CD1c-positive myeloid dendritic cell (primary cell): ENCODE results near the gene MYOM1.

Experiments
- DNase-seq: peaks from one replicate; pipeline ENCODE4 v3.0.0-alpha.2; 2016; ENCODE audit errors: extremely low spot score

The MYOM1 gene

GRCh38 chr18:3151399-3152264 lies 68.1 kb downstream of the MYOM1 start:
- DNase-seq: peak; percentile 64

- no peak for DNase-seq
Measured at GRCh38 chr18:3150688-3151087, 69.1 kb downstream of the MYOM1 start.

- DNase-seq: no peak
Measured at GRCh38 chr18:3150274-3150673, 69.5 kb downstream of the MYOM1 start.

- DNase-seq: no peak
Measured at GRCh38 chr18:3148930-3149535, 70.7 kb downstream of the MYOM1 start.

DNA sequence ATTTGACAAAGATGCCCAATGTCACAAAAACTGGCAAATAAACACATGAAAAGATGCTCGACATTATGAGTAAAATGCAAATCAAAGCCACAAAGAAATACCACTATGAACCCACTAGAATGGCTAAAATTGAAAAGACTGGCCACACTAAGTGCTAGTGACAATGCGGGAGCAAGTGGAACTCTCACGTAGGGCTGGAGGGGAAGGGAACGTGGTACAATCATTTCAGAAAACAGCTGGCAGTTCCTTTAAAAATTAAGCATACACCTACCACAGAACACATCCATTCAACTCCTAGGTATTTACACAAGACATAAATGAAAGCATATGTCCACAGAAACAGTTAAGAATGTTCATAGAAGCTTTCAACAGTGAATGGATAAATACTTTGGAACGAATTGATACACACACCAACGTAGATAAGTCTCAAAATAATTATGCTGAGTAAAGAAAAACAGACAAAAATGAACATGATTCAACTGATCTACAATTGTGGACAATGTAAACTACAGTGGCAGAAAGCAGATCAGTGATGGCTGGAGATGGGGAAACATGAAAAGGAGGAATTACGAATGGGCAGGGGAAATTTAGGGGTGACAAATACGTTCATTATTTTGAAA lies 71.7 kb downstream of the MYOM1 start:
- no peak for DNase-seq

GRCh38 chr18:3140986-3141639 lies 78.7 kb downstream of the MYOM1 start:
- DNase-seq: no peak

DNA sequence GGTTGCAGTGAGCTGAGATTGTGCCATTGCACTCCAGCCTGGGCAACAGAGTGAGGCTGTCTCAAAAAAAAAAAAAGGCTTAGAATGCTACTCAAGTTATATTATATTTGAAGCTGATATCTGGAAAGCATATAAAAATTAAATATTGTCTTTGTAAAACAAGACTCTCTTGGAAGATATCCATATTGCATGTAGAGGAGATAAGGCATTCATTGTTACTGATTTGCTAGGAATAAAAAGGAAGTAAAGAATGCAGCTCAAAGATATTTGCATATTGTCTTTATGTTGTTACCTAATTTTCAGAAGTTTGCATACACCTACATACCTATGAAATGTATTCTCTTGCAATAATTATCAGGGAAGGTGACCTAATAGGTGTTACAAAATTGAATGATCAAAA lies 79.4 kb downstream of the MYOM1 start:
- DNase-seq: no peak

- no peak for DNase-seq
Measured at GRCh38 chr18:3139406-3139805, 80.4 kb downstream of the MYOM1 start.

DNA sequence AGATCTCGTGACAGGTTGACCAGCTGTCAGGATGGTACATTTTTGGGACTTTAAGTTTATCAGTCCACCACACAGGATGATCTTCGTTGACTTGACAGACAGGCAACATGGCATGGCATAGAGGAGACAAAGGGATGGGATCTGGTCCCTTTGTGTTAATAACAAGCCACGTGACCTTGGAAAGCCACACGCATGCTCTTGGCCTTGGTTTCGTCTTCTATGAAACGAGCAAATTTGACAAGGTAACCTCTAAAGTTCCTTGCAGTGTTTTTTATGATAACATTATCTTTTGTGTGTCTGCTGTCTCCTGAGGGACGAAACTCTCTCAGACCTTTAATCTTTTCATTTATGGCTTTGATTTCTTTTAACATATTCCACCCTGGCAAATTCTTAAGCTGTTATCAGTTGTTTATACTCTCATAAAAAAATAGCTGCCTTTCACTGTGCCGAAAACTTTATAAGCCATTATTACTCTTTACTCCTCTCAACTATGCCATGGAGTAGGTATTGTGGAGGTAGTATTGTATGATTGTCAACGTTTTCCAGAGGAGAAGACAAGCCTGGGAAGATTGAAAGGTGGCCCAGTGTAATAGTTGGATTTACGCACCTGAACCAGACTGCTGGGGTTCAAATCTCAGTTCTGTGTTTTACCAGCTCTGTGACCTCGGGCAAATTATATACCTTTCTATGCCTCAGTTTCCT lies 81.3 kb downstream of the MYOM1 start:
- DNase-seq: no peak

- no peak for DNase-seq
Measured at GRCh38 chr18:3135536-3135935, 84.2 kb downstream of the MYOM1 start.

DNA sequence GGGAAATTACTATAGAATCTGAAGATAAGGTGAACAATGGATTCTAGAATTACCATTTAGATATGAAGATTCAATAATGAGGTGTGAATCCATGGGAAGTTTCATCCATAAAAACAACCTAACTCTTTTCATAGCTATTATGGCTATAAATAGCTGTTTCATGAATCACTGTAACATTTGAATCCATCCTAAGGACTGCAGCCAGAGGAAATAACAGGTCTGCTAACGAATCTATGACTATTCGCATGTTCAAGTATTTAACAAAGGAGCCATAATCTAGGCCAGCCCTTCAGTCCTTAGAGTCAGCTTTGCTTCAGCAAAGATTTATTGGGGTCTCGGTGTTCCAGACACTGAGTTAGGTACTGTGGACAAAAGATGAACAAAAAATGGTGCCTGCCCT lies 87.1 kb downstream of the MYOM1 start:
- DNase-seq: no peak

DNA sequence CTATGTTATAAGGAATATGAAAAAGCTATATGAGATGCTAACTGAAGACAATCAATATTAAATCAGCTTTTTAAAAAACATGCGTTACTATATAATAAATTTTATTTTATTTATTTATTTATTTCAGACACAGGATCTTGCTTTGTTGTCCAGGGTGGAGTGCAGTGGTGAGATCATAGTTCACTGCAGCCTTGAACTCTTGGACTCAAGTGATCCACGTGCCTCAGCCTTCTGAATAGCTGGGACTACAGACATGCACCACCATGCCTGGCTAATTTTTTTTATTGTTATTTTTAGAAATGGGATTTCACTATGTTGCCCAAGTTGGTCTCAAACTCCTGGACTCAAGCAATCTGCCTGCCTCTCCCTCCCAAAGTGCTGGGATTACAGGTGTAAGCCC lies 89.4 kb downstream of the MYOM1 start:
- no peak for DNase-seq

GRCh38 chr18:3129053-3129864 lies 90.5 kb downstream of the MYOM1 start:
- peak; percentile 75 for DNase-seq

- DNase-seq: no peak
Measured at GRCh38 chr18:3126457-3127097, 93.2 kb downstream of the MYOM1 start.

DNA sequence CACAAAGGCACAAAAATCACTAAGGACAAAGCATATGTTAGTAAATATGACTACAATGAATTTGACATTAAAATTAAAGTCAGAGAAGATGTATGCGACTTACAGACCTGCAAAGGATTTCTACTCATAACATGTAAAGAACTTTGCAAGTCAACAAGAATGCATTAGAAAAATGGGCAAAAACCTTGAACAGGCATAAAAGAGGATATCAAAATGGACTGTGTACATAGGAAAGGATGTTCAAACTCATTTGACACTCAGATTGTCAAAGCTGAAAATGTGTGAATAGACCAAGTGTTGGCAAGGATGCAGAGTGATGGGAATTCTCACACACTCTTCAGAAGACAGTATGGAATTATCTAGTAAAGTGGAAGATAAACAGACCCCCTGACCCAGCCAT lies 94.9 kb downstream of the MYOM1 start:
- DNase-seq: no peak

GRCh38 chr18:3122851-3123250 lies 96.9 kb downstream of the MYOM1 start:
- no peak for DNase-seq

- no peak for DNase-seq
Measured at GRCh38 chr18:3121259-3121658, 98.5 kb downstream of the MYOM1 start.

DNA sequence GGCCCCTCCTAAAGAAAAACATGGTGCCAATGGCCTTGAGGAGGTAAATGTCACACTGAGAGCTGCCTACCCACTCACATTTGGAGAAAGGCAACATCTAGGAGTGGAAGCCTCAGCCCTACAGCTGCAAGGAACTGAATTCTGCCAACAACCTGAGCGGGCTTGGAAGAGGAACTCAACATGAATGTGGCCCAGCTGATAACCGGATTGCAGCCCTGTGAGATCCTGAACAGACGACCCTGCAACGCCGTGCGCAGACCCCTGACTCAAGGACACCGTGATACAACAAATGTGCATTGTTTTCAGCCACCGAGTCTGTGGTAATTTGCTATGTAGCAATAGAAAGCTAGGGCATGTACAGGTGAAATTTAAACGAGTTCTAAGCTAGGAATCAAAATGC lies 99.4 kb downstream of the MYOM1 start:
- DNase-seq: no peak

GRCh38 chr18:3119401-3120341 lies 100.1 kb downstream of the MYOM1 start:
- DNase-seq: no peak
